GM23338 (cell line): ENCODE measurements around the gene BBS1.

Source experiments
- CREB1 ChIP-seq: fragments of 250-450 bp; sonication (Bioruptor Pico); IDR thresholded peaks from 2 replicates; pipeline ENCODE4 v1.5.0; 2020; ENCODE audit warnings: low read depth, mild to moderate bottlenecking, moderate library complexity
- ETS1 ChIP-seq: IDR thresholded peaks from 2 replicates; pipeline ENCODE4 v1.6.1; 2016; ENCODE audit warnings: antibody characterized with exemption
- EZH2 ChIP-seq: fragments of 200-600 bp; sonication (generic); IDR thresholded peaks from one replicate; pipeline ENCODE4 v1.8.0; 2017; ENCODE audit warnings: antibody characterized with exemption, mild to moderate bottlenecking, low read depth; ENCODE audit not compliant: unreplicated experiment
- EZH2phosphoT487 ChIP-seq: fragments of 200-600 bp; sonication (generic); IDR thresholded peaks from one replicate; pipeline ENCODE4 v1.8.1; 2018; ENCODE audit warnings: antibody characterized with exemption; ENCODE audit not compliant: unreplicated experiment
- JUNB ChIP-seq: IDR thresholded peaks from one replicate; pipeline ENCODE4 v1.6.1; 2016; ENCODE audit warnings: antibody characterized with exemption; ENCODE audit not compliant: unreplicated experiment
- NANOG ChIP-seq: IDR thresholded peaks from 2 replicates; pipeline ENCODE4 v1.6.1; 2016; ENCODE audit warnings: antibody characterized with exemption, borderline replicate concordance
- POLR2AphosphoS5 ChIP-seq: IDR thresholded peaks from 2 replicates; pipeline ENCODE4 v1.6.1; 2016; ENCODE audit warnings: antibody characterized with exemption, low read depth
- REST ChIP-seq: IDR thresholded peaks from one replicate; pipeline ENCODE4 v1.6.1; 2018; ENCODE audit warnings: antibody characterized with exemption; ENCODE audit not compliant: unreplicated experiment
- STAT1 ChIP-seq: IDR thresholded peaks from one replicate; pipeline ENCODE4 v1.6.1; 2016; ENCODE audit warnings: antibody characterized with exemption; ENCODE audit not compliant: unreplicated experiment
- ZNF114 ChIP-seq: fragments of 250-450 bp; sonication (Bioruptor Pico); IDR thresholded peaks from 2 replicates; pipeline ENCODE4 v1.5.0; 2020; ENCODE audit warnings: mild to moderate bottlenecking, moderate library complexity
- ZNF331 ChIP-seq: fragments of 250-450 bp; sonication (Bioruptor Pico); IDR thresholded peaks from 2 replicates; pipeline ENCODE4 v1.5.0; 2020; ENCODE audit warnings: low read depth, mild to moderate bottlenecking, moderate library complexity
- ZNF462 ChIP-seq: fragments of 250-450 bp; sonication (Bioruptor Pico); IDR thresholded peaks from 2 replicates; pipeline ENCODE4 v1.5.0; 2020; ENCODE audit warnings: mild to moderate bottlenecking, moderate library complexity
- TF ChIP-seq, protein P1 (sequence below), 2 experiments: fragments of 200-600 bp in 1 of 2; sonication (generic) in 1 of 2; conservative IDR thresholded peaks; 2 replicates each; pipeline versions ENCODE4 v1.5.1 to v1.6.1; 2016 to 2017; ENCODE audit warnings: antibody characterized with exemption in 2 of 2, low read depth in 2 of 2, mild to moderate bottlenecking in 2 of 2, moderate library complexity in 1 of 2

DNA sequence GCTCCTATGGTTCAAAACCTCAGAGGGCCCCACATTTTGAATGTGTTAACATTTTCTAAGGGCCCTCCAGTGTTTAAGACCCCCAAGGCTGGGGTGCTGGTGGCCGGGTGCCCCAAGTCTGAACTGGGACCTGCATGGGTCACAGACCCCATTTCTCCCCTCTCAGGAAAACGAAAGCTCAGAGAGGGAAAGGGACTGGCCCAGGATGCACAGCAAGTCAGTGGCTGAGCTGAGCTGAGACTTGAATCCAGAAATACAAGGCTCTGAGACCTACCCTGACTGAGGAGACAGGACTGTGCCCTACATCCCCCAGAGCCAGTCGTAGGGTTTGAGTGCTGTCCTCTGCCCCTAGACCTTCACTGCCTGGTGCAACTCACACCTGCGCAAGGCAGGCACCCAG lies 40.5 kb downstream of the BBS1 start:
- TF ChIP-seq, protein P1, sequence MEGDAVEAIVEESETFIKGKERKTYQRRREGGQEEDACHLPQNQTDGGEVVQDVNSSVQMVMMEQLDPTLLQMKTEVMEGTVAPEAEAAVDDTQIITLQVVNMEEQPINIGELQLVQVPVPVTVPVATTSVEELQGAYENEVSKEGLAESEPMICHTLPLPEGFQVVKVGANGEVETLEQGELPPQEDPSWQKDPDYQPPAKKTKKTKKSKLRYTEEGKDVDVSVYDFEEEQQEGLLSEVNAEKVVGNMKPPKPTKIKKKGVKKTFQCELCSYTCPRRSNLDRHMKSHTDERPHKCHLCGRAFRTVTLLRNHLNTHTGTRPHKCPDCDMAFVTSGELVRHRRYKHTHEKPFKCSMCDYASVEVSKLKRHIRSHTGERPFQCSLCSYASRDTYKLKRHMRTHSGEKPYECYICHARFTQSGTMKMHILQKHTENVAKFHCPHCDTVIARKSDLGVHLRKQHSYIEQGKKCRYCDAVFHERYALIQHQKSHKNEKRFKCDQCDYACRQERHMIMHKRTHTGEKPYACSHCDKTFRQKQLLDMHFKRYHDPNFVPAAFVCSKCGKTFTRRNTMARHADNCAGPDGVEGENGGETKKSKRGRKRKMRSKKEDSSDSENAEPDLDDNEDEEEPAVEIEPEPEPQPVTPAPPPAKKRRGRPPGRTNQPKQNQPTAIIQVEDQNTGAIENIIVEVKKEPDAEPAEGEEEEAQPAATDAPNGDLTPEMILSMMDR (conservative IDR thresholded peaks at IDR 0.05; ENCODE audit: low read depth in 2 of 2) = no peak
- TF ChIP-seq EZH2 (no peak), REST (no peak), POLR2AphosphoS5 (no peak), CREB1 (CRISPR knock-in tag) (no peak), JUNB (no peak), ETS1 (no peak), EZH2phosphoT487 (no peak), ZNF462 (no peak), ZNF114 (CRISPR knock-in tag) (no peak), NANOG (no peak), STAT1 (no peak), ZNF331 (CRISPR knock-in tag) (no peak)
